ENCODE results near the gene ISOC1.

The ISOC1 gene

GRCh38 chr5:129112295-129112694 is 17.7 kb downstream of the ISOC1 start:
- no peak for ATAC-seq
- TF ChIP-seq ZC3H10 (CRISPR knock-in tag; IDR thresholded peaks at IDR 0.05) (no peak), CSDC2 (CRISPR knock-in tag; IDR thresholded peaks at IDR 0.05) (no peak), ZFP3 (CRISPR knock-in tag; IDR thresholded peaks at IDR 0.05) (no peak), TSHZ2 (CRISPR knock-in tag; IDR thresholded peaks at IDR 0.05) (no peak), ESRRG (CRISPR knock-in tag; IDR thresholded peaks at IDR 0.05) (no peak), ISL1 (CRISPR knock-in tag; IDR thresholded peaks at IDR 0.05) (no peak), ZFP30 (CRISPR knock-in tag; IDR thresholded peaks at IDR 0.05) (no peak), CREB5 (CRISPR knock-in tag; IDR thresholded peaks at IDR 0.05; ENCODE audit: low read depth) (no peak), OSR1 (CRISPR knock-in tag; IDR thresholded peaks at IDR 0.05) (no peak), ARNTL (CRISPR knock-in tag; IDR thresholded peaks at IDR 0.05; ENCODE audit: borderline replicate concordance, low read depth) (no peak), TCF4 (CRISPR knock-in tag; IDR thresholded peaks at IDR 0.05; ENCODE audit: borderline replicate concordance) (no peak)

GRCh38 chr5:129113867-129114266 is 19.3 kb downstream of the ISOC1 start:
- no peak for ATAC-seq
- TF ChIP-seq CREB5 (CRISPR knock-in tag; IDR thresholded peaks at IDR 0.05; ENCODE audit: low read depth): no peak
- no peak for TF ChIP-seq SNAI2 (CRISPR knock-in tag; IDR thresholded peaks at IDR 0.05)
- TF ChIP-seq CSDC2 (CRISPR knock-in tag; IDR thresholded peaks at IDR 0.05): no peak
- no peak for TF ChIP-seq RARB (CRISPR knock-in tag; IDR thresholded peaks at IDR 0.05)
- TF ChIP-seq TOX (CRISPR knock-in tag; IDR thresholded peaks at IDR 0.05; ENCODE audit: borderline replicate concordance): no peak
- no peak for TF ChIP-seq PATZ1 (CRISPR knock-in tag; IDR thresholded peaks at IDR 0.05; ENCODE audit: borderline replicate concordance)
- no peak for TF ChIP-seq TSHZ2 (CRISPR knock-in tag; IDR thresholded peaks at IDR 0.05)
- no peak for TF ChIP-seq ZFP30 (CRISPR knock-in tag; IDR thresholded peaks at IDR 0.05)
- no peak for TF ChIP-seq ZNF8 (CRISPR knock-in tag; IDR thresholded peaks at IDR 0.05)
- no peak for TF ChIP-seq ZFP3 (CRISPR knock-in tag; IDR thresholded peaks at IDR 0.05)
- no peak for TF ChIP-seq ARNTL (CRISPR knock-in tag; IDR thresholded peaks at IDR 0.05; ENCODE audit: borderline replicate concordance, low read depth)
- no peak for TF ChIP-seq CSRNP3 (CRISPR knock-in tag; IDR thresholded peaks at IDR 0.05)
- no peak for TF ChIP-seq ZC3H10 (CRISPR knock-in tag; IDR thresholded peaks at IDR 0.05)
- TF ChIP-seq PPARA (CRISPR knock-in tag; IDR thresholded peaks at IDR 0.05; ENCODE audit: borderline replicate concordance): no peak
- TF ChIP-seq ESRRG (CRISPR knock-in tag; IDR thresholded peaks at IDR 0.05): no peak
- TF ChIP-seq BACH2 (CRISPR knock-in tag; IDR thresholded peaks at IDR 0.05; ENCODE audit: borderline replicate concordance): no peak
- no peak for TF ChIP-seq ZNF70 (CRISPR knock-in tag; IDR thresholded peaks at IDR 0.05)
- no peak for TF ChIP-seq OSR1 (CRISPR knock-in tag; IDR thresholded peaks at IDR 0.05)
- TF ChIP-seq POU6F1 (CRISPR knock-in tag; IDR thresholded peaks at IDR 0.05; ENCODE audit: borderline replicate concordance, low read depth): no peak
- TF ChIP-seq GLIS3 (CRISPR knock-in tag; IDR thresholded peaks at IDR 0.05): no peak
